HG02759 (cell line): ENCODE data around the gene CLEC2A.

ENCODE experiments used
- ATAC-seq: cut with Tn5 transposase; IDR thresholded peaks from one replicate; pipeline ENCODE4 v1.9.1; 2021; ENCODE audit warnings: mild to moderate bottlenecking, moderate library complexity; ENCODE audit not compliant: unreplicated experiment

Gene CLEC2A

DNA sequence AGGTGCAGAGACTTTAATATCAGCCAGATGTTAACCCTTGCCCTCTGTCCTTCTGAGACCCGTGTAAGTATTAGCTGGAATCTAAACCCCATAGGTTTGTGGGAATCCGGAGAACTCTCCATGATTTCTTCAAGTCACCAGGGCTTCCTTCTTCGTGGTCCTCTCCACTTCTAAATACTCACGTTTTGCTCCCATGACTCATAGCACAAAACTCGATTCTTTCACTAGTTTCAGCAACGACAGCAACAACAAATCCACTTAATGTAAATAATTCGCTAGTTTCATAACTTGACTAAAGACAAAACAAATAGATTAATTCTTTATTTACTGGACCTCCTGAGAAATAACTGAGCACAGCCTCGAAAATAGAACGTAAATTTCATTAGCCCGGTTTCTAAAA is 4.4 kb upstream of the CLEC2A start:
- no peak for ATAC-seq

- ATAC-seq: no peak
Observed at GRCh38 chr12:9935026-9935425, 2.9 kb upstream of the CLEC2A start.

- no peak for ATAC-seq
Observed at GRCh38 chr12:9933958-9934357, 1.8 kb upstream of the CLEC2A start.

DNA sequence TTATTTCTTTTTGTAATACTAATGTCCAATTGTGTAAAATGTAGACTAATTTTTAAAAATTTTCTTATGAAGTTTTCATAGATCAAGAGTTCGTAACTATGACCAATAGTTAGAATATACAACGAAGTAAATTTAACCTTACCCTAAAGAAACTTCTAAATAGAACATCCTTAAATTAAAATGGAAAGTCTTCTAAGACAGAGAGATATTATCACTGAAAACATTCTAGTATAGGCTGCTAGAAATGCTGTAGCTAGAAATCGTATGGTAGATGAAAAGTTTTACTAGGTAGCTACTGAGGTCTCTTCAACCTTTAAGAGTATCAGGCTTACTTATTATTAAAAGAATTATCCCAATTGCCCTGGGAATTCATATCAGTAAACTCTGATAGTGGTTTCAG is 925 bp downstream of the CLEC2A start:
- no peak for ATAC-seq

DNA sequence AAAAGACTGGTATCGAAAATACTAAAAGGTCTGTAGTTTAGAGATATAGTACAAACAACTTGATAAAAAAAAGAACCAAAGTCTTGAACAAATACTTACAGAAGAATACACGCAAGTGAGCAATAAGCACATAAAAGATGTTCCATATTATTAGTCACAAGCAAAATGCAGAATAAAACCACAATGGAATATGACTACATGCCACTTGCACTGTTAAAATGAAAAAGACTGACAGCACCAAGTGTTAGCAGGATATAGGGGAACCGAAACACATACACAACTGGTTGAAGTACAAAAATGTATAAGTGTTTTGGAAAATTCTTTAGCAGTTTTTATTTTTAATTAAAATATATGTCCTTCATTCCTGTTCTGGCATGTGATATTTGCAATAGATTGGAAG is 3.6 kb downstream of the CLEC2A start:
- ATAC-seq: no peak

- no peak for ATAC-seq
Observed at GRCh38 chr12:9926876-9927275, 5.3 kb downstream of the CLEC2A start.

DNA sequence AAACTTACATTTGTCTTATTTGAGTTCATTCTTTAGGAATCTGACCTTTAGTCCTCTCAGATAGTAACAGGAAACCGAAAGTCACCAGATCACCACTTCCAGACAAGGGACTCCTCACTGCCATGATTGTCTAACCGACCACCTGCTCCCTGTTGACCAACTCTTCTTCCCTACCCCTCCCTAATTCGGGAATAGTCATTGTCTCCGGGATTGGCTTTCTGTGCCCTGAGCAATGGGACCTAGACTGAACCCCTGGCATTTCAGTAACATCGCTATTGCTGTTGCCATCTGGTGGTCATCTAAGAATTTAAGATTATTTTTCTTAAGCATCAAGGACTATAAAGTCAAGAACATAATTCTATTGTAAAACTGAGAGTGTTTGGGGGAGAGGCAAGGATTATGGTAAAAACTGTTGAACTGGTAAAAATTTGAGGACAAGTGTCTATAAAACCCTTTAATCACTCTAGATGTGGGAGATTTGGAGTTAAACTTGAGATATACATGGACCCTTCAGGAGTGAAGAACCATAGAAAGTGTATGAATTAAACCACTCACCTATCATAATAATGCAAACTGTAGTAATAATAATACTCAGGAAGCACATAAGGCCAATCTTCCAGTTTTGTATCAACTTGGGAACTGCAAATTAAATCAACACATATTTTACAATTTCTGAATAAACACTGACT is 6.3 kb downstream of the CLEC2A start:
- no peak for ATAC-seq

DNA sequence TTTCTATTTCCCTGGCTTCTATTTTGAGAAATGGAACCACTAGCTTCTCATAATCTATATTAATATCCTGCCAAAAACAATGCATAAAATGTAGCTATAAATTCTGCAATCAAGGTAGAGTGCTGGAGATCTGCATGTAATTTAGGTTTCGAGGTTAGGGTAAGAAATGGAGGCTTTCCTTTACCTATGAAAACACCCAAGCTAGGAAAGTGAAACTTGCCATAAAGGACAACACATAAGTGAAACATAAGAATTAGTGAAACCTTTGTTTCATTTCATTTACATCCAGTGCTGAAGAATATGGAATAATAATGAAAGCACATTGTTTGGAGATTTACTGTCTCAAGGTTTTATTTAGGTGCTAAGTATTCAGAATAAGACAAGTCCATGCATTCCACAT is 9.7 kb downstream of the CLEC2A start:
- ATAC-seq: no peak

DNA sequence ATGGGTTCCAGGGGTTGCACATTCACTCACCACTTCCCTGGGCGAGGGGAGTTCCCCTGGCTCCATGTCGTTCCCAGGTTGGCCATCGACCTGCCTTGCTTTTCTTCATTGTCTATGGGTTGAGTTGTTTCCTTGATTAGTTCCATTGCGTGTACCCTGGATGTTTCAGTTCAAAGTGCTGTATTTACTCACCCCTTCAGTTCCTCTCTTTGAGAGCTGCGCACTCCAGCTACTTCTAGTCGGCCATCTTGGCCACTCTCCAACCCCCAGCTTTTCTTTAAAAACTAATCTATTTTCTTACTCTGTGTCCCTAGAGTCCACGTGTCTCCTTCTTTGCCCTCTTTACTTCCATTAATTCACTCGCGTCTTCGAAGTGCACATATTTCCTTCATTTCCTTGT is 11.7 kb downstream of the CLEC2A start:
- ATAC-seq: no peak

DNA sequence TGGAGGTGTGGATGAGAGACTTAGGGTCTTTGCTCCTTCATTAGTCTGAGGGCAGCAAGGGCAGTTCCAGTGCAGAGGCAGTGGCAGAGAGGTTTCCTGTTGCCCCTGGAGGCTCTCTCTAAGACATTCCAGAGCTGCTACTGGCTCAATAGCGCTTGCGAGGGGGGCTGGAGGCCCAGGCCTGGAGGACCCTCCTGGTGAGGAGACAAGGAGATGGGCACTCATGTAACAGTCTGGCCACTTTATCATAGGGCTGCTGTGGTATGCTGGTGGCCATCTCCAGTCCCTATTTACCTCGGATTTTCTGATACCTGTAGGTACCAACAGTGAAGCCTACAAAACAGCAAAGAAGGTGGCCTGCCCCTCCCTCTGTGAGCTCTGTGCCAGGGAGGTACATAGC is 12.7 kb downstream of the CLEC2A start:
- ATAC-seq: no peak

- ATAC-seq: no peak
Observed at GRCh38 chr12:9911708-9912107, 20.5 kb downstream of the CLEC2A start.

- ATAC-seq: no peak
Observed at GRCh38 chr12:9910716-9911421, 21.3 kb downstream of the CLEC2A start.

- no peak for ATAC-seq
Observed at GRCh38 chr12:9909724-9910123, 22.4 kb downstream of the CLEC2A start.

DNA sequence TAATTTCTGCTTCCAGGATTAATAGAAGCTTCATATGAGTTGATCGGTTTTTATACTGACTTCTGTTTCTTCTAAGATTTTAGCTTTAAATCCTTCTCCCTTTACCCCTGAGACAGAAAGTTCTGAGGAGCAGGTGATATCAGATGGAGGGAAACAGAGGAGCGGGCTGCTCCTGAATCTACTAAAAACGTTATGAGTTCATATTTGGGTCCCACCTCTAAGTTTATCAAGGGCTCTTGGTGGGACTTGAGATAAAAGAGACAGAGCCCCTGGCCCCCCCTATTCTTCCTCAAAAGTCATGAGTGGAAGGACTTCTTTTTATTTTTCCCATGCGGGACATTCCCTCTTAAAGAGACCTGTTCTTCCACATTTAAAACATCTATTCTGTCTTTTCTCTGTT is 23.8 kb downstream of the CLEC2A start:
- ATAC-seq: no peak

DNA sequence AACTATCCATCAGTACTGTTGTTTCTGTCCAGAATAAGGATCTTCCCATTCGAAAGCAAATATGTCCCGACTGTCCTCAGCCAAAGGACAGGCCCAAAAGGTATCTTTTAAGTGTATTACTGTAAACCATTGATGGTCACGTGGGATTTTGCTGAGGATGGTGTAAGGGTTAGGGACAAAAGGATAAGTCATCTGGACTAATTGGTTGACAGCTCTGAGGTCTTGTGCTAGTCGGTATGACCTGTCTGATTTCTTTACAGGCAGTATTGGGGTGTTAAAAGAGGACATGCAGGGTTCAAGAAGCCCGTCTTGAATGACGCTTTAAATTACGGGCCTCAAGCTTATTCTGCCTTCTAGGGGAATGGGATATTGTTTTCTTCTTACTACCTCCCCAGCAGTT is 24.4 kb downstream of the CLEC2A start:
- ATAC-seq: no peak

DNA sequence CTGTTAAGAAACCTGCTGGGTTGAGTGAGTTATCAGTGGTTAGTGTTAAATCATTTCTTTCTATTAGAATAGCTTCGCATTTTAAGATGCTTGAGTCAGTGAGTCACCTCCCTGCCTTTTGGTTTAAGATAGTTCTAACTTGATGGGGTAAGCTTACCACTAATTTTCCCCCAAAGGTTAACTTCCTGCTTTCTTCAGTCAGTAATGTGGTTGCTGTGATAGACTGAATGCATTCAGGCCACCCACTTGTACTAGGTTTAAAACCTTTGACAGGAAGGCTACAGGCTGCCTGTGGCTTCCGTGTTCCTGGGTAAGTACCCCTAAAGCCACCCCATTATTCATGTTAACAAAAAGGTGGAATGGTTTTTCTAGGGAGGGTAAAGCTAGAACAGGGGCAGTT is 25.3 kb downstream of the CLEC2A start:
- no peak for ATAC-seq

DNA sequence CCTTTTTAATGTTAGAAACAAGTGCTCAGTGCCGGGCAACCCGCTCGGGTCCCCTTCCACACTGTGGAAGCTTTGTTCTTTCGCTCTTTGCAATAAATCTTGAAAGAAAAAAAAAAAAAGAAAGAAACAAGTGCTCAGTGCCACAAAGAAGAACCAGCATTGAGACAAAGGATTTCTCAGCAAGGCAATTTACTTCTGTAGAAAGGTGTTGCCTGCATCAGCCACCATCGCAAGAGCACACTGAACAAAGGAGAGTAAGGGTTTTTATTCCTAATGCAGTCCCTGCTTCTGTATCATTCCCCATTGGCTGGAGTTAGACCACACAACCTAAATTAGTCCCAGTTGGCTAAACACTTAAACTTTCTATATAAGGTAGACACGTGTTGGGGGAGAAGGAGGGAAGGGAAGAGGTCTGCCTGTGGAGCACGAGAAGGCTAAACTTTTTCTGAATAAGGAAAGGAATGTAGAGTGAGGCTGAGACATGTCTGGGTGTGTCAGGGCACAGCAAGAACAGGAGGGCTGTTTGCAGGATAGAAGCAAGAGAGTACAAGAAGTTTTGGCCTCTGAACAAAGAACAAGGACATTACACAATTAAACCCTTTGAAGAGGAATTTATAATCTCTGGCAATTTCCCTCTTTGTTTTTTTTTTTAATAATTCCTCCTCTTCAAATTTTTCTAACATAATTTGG is 29.5 kb downstream of the CLEC2A start:
- ATAC-seq: no peak

- ATAC-seq: no peak
Observed at GRCh38 chr12:9900930-9901329, 31.2 kb downstream of the CLEC2A start.

DNA sequence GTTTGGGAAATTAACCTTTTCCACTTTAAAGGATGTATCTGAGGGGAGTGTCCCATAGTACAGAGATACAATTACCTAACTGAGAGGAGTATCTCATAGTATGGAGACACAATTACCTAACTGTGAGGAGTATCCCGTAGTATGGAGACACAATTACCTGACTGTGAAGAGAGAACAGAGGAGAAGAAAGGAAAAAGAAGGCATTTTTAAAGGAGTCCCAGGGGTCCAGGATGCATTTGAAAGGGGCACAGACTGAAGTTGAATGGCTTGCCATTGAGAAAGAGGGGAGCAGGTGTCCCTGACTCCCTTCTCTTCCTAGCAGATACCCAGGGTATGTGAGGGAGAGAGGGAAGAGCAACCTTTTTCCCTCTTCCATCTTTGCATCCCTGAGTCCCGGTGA is 33.0 kb downstream of the CLEC2A start:
- ATAC-seq: no peak

- ATAC-seq: no peak
Observed at GRCh38 chr12:9897535-9897934, 34.6 kb downstream of the CLEC2A start.

DNA sequence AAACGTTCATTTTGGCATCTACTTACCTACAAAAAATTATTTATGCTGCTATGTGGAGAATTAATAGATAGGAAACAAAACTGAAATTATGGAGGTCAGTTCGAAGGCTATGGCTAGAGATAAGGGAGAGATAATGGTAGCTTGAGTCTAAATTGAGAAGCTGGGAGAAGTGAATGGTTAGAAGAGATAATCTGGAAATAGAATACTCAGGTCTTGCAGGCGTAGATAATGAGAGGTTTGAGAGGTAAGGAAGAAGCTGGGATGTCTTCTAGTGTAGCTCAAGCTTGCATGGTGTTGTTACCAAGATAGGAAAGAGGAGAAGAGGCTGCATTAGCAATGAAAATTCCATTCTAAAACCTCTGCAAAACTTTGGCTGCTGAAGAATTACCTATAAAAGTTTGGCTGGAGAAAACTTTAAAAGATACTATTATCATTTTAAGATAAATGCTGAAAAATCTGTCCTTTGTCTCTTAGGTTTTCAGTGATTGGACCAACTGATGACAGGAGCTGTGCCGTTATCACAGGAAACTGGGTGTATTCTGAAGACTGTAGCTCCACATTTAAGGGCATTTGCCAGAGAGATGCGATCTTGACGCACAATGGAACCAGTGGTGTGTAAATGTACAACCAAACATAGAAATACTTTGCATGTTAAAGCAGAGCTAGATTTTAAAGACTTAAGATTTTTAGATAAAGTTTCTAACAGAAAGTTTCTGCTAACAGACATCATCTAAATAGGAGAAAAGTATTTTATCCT is 36.8 kb downstream of the CLEC2A start:
- ATAC-seq: no peak
